GM21526 (cell line): ENCODE data around the gene TAF11L13.
"Not testable (repeated sequence)": the region's sequence is repeated elsewhere in the genome, so short reads cannot be mapped to it uniquely, and the experiment has no call there.

Experiments used
- ATAC-seq: cut with Tn5 transposase; IDR thresholded peaks from one replicate; pipeline ENCODE4 v1.9.1; 2021; ENCODE audit warnings: moderate library complexity; ENCODE audit not compliant: unreplicated experiment, low FRiP score

Gene TAF11L13

DNA sequence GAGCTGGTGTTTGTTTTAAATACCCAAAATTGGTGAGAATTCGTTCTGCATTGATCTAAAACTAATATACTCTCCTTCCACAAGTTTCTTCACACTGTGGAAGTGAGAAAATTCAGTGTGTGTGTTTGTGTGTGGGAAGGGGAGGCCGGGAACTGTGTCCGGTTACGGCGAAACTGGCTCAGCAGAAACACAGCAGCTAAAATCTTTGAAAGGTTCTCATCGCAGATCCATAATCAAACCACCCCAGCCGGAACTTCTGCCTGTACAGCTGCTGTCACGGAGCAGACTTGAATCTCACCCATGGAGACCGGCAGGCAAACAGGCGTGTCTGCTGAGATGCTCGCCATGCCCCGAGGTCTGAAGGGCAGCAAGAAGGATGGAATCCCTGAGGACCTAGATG lies at the start of gene TAF11L13:
TSS of gene TAF11L13 (plus strand) at position 301 of the 400 bp plus-strand sequence.
- ATAC-seq, result not testable (repeated sequence)

DNA sequence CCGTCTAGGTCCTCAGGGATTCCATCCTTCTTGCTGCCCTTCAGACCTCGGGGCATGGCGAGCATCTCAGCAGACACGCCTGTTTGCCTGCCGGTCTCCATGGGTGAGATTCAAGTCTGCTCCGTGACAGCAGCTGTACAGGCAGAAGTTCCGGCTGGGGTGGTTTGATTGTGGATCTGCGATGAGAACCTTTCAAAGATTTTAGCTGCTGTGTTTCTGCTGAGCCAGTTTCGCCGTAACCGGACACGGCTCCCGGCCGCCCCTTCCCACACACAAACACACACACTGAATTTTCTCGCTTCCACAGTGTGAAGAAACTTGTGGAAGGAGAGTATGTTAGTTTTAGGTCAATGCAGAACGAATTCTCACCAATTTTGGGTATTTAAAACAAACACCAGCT lies 46.2 kb upstream of the TAF11L13 start, which contains the start of gene TAF11L7:
TSS of gene TAF11L7 (minus strand) at position 101 of the 400 bp plus-strand sequence.
- ATAC-seq, result not testable (repeated sequence)

DNA sequence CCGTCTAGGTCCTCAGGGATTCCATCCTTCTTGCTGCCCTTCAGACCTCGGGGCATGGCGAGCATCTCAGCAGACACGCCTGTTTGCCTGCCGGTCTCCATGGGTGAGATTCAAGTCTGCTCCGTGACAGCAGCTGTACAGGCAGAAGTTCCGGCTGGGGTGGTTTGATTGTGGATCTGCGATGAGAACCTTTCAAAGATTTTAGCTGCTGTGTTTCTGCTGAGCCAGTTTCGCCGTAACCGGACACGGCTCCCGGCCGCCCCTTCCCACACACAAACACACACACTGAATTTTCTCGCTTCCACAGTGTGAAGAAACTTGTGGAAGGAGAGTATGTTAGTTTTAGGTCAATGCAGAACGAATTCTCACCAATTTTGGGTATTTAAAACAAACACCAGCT lies 41.0 kb upstream of the TAF11L13 start, which contains the start of gene TAF11L8:
TSS of gene TAF11L8 (minus strand) at position 101 of the 400 bp plus-strand sequence.
- not testable (repeated sequence) for ATAC-seq

DNA sequence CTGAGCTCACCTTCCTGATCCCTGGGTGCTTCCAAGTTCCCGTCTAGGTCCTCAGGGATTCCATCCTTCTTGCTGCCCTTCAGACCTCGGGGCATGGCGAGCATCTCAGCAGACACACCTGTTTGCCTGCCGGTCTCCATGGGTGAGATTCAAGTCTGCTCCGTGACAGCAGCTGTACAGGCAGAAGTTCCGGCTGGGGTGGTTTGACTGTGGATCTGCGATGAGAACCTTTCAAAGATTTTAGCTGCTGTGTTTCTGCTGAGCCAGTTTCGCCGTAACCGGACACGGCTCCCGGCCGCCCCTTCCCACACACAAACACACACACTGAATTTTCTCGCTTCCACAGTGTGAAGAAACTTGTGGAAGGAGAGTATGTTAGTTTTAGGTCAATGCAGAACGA lies 37.6 kb upstream of the TAF11L13 start, which contains the start of gene TAF11L9:
TSS of gene TAF11L9 (minus strand) at position 140 of the 400 bp plus-strand sequence.
- not testable (repeated sequence) for ATAC-seq

DNA sequence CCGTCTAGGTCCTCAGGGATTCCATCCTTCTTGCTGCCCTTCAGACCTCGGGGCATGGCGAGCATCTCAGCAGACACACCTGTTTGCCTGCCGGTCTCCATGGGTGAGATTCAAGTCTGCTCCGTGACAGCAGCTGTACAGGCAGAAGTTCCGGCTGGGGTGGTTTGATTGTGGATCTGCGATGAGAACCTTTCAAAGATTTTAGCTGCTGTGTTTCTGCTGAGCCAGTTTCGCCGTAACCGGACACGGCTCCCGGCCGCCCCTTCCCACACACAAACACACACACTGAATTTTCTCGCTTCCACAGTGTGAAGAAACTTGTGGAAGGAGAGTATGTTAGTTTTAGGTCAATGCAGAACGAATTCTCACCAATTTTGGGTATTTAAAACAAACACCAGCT lies 34.2 kb upstream of the TAF11L13 start, which contains the start of gene TAF11L10:
TSS of gene TAF11L10 (minus strand) at position 101 of the 400 bp plus-strand sequence.
- ATAC-seq, result not testable (repeated sequence)

DNA sequence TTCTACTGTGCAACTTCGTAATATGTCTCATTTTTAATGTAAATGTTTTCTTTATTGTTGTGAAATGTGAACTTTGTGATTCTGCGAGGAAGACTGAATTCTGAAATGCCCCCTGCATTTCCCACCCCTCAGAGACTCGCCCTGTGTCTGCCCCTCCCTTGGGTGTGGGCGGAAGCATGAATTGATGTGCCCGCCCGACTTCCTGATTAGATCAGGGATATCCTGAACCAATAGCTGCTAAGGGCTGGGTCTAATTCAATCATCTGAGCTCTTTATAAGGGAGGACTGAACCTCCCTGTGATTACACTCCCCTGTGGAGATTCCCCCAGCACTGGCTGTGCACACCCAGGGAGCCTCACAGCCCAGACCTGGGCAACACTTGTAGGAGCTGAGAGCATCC lies 28.0 kb upstream of the TAF11L13 start, which contains the start of gene TAF11L11:
TSS of gene TAF11L11 (plus strand) at position 304 of the 400 bp plus-strand sequence.
- not testable (repeated sequence) for ATAC-seq

DNA sequence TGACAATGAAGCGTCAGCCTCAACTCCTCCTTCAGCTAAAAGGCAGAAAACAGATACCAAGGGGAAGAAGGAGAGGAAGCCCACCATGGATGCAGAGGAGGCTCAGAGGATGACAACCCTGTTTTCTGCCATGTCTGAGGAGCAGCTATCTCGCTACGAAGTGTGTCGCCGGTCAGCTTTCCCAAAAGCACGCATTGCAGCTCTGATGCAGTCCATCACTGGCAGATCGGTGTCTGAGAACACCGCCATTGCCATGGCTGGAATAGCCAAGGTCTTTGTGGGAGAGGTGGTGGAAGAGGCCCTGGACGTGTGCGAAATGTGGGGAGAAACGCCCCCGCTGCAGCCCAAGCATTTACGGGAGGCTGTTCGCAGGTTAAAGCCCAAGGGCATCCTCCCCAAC lies 26.9 kb upstream of the TAF11L13 start:
- ATAC-seq, result no peak

DNA sequence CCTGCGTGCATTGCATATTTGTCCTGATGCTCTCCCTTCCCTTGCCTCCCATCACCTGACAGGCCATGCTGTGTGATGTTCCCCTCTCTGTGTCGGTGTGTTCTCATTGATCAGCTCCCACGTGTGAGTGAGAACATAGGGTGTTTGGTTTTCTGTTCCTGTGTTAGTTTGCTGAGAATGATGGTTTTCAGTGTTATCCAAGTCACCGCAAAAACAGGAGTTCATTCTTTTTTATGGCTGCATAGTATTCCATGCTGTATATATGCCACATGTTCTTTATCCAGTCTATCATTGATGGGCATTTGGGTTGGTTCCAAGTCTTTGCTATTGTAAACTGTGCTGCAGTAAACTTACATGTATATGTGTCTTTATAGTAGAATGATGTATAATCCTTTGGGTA lies 24.4 kb upstream of the TAF11L13 start:
- ATAC-seq, result not testable (repeated sequence)

DNA sequence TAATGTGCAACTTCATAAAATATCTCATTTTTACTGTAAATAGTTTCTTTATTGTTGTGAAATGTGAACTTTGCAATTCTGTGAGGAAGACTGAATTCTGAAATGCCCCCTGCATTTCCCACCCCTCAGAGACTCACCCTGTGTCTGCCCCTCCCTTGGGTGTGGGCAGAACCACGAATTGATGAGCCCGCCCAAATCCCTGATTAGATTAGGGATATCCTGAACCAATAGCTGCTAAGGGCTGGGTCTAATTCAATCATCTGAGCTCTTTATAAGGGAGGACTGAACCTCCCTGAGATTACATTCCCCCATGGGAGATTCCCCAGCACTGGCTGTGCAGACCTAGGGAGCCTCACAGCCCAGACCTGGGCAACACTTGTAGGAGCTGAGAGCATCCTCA lies 21.8 kb upstream of the TAF11L13 start, which contains the start of gene TAF11L12:
TSS of gene TAF11L12 (plus strand) at position 301 of the 400 bp plus-strand sequence.
- not testable (repeated sequence) for ATAC-seq

DNA sequence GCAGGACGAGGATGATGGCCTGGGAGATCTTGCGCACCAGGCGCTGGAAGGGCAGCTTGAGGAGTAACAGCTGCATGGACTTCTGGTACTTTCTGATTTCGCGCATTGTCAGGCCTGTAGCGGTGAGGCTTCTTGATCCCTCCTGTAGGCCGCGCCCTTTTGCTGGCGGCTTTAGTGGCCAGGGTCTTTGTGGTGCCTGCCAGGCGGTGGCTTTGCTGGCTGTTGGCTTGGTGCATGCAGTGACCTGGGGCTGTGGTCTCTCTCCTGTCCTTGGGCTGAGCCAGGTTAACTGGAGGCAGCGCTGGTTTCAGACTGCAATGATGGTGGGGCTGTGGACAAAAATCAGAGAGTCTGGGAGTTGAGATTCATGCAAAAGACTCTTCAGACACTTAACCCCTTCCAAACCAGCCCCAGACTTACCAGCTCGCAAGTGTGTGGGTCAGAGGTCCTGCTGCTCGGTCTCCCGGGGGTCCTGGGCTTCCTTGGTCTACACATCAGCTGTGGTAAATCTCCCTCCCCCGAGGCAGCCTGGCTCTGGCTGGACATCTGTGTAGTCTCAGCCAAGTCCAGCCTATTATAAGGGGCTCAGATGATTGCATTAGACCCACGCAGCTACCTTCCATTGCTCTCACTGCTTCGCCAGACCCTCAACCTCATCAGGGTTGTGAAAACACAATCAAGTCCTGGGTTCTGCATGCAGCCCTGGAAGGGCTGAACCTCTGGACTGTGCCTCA lies 16.8 kb upstream of the TAF11L13 start:
- no peak for ATAC-seq

DNA sequence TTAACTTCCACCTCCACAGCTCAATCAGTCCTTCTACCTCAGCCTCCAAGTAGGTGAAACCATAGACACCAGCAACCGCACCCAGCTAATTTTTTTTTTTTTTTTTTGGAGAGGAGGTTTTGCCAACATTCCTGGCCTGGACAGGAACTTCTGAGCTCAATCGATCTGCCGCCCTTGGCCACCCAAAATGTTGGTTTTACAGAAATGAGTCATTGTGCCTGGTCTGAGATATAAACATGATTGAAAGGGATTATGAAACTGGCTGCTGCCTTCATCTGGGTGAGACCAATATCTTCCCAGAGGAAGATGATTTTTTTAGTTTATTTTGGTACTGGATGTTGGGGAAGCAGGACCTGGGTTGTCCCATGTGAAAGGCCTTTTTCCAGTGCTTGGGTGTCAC lies 12.5 kb upstream of the TAF11L13 start:
- no peak for ATAC-seq

DNA sequence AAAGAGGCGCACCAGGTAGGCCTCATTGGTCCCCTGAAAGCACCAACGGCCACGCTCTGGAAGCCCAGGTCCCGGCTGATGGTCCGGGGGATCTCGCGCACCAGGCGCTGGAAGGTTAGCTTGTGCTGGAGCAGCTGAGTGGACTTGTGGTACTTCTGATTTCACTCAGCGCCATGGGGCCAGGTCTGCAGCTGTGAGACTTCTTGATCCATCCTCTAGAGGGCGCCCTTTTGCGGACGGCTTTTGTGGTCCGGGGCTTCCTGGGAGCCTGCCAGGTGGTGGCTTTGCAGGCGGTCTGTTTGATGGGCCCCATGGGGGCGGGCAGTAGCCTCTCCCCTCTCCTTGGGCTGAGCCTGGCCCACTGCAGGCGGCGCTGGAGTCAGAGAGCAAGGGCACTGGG lies 11.3 kb upstream of the TAF11L13 start:
- no peak for ATAC-seq

DNA sequence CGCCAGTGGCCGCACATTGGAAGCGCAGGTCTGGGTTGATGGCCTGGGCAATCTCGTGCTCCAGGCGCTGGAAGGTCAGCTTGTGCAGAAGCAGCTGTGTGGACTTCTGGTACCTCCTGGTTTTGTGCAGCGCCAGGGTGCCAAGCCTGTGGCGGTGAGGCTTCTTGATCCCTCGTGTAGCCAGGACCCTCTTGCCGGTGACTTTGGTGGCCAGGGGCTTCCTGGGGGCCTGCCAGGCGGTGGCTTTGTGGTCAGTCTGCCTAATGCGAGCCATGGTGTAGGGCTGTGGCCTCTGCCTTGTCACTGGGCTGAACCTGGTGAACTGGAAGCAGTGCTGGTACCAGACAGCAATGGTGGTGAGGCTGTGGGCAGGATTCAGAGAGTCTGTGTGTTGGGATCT lies 6.2 kb upstream of the TAF11L13 start:
- ATAC-seq, result no peak

DNA sequence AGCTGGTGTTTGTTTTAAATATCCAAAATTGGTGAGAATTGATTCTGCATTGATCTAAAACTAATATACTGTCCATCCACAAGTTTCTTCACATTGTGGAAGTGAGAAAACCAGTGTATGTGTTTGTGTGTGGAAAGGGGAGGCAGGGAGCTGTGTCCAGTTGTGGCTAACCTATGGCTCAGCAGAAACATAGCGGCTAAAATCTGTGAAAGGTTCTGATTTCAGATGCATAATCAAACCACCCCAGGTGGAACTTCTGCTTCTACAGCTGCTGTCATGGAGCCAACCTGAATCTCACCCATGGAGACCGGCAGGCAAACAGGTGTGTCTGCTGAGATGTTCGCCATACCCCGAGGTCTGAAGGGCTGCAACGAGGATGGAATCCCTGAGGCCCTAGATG lies 2.3 kb downstream of the TAF11L13 start, which contains the start of gene TAF11L14:
TSS of gene TAF11L14 (plus strand) at position 301 of the 400 bp plus-strand sequence.
- no peak for ATAC-seq

DNA sequence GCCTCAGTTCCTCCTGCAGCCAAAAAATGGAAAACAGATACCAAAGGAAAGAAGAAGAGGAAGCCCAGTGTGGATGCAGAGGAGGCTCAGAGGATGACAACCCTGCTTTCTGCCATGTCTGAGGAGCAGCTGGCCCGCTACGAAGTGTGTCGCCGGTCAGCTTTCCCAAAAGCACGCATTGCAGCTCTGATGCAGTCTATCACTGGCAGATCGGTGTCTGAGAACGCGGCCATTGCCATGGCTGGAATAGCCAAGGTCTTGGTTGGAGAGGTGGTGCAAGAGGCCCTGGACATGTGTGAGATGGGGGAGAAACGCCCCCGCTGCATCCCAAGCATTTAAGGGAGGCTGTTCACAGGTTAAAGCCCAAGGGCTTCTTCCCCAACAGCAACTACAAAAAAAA lies 17.3 kb downstream of the TAF11L13 start:
- ATAC-seq, result not testable (repeated sequence)

DNA sequence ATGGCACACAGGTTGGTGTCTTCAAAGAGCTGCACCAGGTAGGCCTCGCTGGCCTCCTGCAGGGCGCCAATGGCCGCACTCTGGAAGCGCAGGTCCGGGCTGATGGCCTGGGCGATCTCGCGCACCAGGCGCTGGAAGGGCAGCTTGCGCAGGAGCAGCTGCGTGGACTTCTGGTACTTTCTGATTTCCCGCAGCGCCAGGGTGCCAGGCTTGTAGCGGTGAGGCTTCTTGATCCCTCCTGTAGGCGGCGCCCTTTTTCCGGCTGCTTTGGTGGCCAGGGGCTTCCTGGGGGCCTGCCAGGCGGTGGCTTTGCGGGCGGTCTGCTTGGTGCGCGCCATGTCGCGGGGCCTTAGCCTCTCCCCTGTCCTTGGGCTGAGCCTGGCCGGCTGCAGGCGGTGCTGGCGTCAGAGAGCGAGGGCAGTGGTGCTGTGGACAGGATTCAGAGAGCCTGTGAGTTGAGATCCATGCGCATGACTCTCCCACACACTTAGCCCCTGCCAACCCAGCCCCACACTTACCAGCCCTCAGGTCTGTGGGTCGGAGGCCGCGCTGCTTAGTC lies 23.4 kb downstream of the TAF11L13 start:
- ATAC-seq, result not testable (repeated sequence)

DNA sequence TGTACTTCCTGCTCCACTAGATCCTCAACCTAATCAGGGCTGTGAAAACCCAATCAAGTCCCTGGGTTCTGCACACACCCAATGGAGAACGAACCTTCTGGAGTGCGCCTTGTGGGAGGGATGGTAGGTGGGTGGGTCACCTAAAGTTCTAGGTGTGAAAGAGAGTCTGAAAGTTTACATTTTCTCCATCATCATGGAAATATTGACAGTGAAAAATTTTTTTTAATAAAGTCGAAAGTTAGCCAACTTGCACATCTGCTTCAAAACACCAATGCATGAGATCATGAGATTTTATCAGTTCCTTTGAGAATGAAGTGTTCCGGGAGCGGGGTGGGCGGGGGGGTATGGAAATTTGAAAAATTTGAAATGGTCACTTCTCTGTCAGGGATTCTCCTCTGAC lies 24.0 kb downstream of the TAF11L13 start:
- ATAC-seq, result no peak

DNA sequence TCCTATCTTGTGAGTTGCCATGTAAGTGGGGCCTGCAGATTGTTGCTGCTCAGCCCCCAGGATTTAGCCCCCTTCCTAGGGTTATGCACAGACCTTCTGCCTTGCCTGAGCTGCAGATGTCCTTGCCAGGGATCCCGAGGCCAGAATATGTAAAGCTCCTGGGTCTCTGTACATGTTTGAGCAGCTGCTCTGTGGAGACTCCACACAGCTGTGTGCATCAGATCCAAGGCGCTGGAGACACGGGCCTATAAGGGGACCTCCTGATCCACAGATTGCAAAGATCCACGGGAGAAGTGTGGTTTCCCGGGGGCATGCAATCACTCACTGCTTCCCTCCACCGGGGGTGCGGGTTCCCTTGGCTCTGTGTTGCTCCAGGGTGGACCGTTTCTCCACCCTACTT lies 31.3 kb downstream of the TAF11L13 start:
- no peak for ATAC-seq

DNA sequence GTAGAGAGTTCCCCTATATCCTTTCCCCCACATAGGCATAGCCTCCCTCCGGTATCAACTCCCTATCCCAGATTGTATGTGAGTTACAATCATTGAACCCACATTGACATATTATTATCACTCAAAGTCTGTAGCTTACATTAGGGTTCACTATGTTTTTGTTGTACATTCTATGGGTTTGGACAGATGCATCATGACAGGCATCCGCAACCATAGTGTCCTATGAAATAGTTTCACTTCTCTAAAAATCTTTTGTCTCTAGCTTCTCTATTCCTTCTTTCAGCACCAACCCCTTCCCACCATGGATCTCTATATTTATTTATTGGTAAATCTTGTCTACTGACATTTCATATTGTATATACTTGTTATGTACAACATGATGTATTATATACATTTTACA lies 33.9 kb downstream of the TAF11L13 start:
- no peak for ATAC-seq

DNA sequence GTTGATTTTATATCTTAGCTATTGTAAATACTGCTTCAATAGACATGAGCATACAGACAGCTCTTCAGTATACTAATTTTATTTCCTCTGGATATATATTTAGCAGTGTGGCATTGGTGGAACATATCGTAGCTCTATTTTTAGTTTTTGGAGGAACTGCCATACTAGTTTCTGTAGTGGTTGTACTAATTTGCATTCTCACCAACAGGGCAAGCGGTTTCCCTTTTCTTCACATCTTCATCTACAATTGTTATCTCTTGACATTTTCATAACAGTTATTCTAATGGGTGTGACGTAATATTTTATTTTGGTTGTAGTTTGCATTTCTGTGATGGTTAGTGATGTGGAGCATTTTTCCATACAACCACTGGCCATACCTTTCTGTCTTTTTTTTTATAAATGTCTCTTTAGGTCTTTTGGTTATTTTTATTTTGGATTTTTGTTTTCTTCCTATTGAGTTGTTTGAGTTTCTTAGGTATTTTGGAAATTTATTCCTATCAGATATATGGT lies 34.9 kb downstream of the TAF11L13 start:
- no peak for ATAC-seq

DNA sequence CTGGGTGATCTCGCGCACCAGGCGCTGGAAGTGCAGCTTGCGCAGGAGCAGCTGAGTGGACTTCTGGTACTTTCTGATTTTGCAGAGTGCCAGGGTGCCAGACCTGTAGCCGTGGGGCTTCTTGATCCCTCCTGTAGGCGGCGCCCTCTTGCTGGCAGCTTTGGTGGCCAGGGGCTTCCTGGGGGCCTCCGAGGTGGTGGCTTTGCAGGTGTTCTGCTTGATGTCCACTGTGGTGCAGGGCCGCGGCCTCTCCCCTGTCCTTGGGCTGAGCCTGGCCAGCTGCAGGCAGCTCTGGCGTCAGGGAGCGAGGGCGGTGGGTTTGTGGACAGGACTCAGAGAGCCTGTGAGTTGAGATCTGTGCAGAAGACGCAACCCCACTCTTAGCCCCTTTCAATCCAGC lies 38.5 kb downstream of the TAF11L13 start:
- no peak for ATAC-seq
